Measurements from ENCODE around the gene POMGNT2.

Gene POMGNT2

GRCh38 chr3:43102773-43103480, 3.0 kb downstream of the POMGNT2 start:
- DNase-seq, result no peak

- DNase-seq, result no peak
Observed at GRCh38 chr3:43098761-43099160, 7.1 kb downstream of the POMGNT2 start.

- no peak for DNase-seq
Observed at GRCh38 chr3:43097400-43098080, 8.3 kb downstream of the POMGNT2 start.

- no peak for DNase-seq
Observed at GRCh38 chr3:43096761-43097160, 9.1 kb downstream of the POMGNT2 start.

GRCh38 chr3:43095370-43095769, 10.5 kb downstream of the POMGNT2 start:
- DNase-seq, result no peak

- no peak for DNase-seq
Observed at GRCh38 chr3:43094851-43095250, 11.0 kb downstream of the POMGNT2 start.

GRCh38 chr3:43094381-43094780, 11.5 kb downstream of the POMGNT2 start:
- no peak for DNase-seq

- DNase-seq, result no peak
Observed at GRCh38 chr3:43093974-43094373, 11.9 kb downstream of the POMGNT2 start.

- DNase-seq, result no peak
Observed at GRCh38 chr3:43093006-43093405, 12.9 kb downstream of the POMGNT2 start.

GRCh38 chr3:43091481-43091880, 14.4 kb downstream of the POMGNT2 start:
- no peak for DNase-seq

GRCh38 chr3:43090238-43090637, 15.6 kb downstream of the POMGNT2 start:
- DNase-seq, result no peak

- DNase-seq, result no peak
Observed at GRCh38 chr3:43089081-43089480, 16.8 kb downstream of the POMGNT2 start.

- no peak for DNase-seq
Observed at GRCh38 chr3:43087249-43087776, 18.6 kb downstream of the POMGNT2 start.

- DNase-seq, result no peak
Observed at GRCh38 chr3:43086460-43087165, 19.3 kb downstream of the POMGNT2 start.

GRCh38 chr3:43082457-43082856, 23.4 kb downstream of the POMGNT2 start:
- no peak for DNase-seq

- no peak for DNase-seq
Observed at GRCh38 chr3:43081796-43082195, 24.1 kb downstream of the POMGNT2 start.

- no peak for DNase-seq
Observed at GRCh38 chr3:43080726-43081568, 24.9 kb downstream of the POMGNT2 start.

- no peak for DNase-seq
Observed at GRCh38 chr3:43079536-43080332, 26.1 kb downstream of the POMGNT2 start.

- no peak for DNase-seq
Observed at GRCh38 chr3:43077707-43078106, 28.2 kb downstream of the POMGNT2 start.

GRCh38 chr3:43077261-43077660, 28.6 kb downstream of the POMGNT2 start:
- no peak for DNase-seq

GRCh38 chr3:43076857-43077256, 29.0 kb downstream of the POMGNT2 start:
- no peak for DNase-seq
